Mesenchymal stem cell (in vitro differentiated cells and primary cell): ENCODE data around the gene CD44.

ENCODE experiments used
- DNase-seq: peaks from one replicate; pipeline ENCODE4 v3.0.0-alpha.2; 2013
- H2AFZ ChIP-seq: one replicate; pipeline ENCODE4 v1.6.1; 2013; ENCODE audit warnings: low read depth, mild to moderate bottlenecking, control low read depth, inconsistent platforms, low read length, moderate library complexity
- H2AK5ac ChIP-seq: 2 replicates; pipeline ENCODE4 v1.6.1; 2013; ENCODE audit warnings: low read length, moderate library complexity, mild to moderate bottlenecking, inconsistent platforms; ENCODE audit not compliant: severe bottlenecking
- H2BK120ac ChIP-seq: one replicate; pipeline ENCODE4 v1.6.1; 2013; ENCODE audit warnings: low read depth, mild to moderate bottlenecking, inconsistent platforms, low read length, moderate library complexity
- H2BK12ac ChIP-seq, 2 experiments: one replicate each; pipeline ENCODE4 v1.6.1; 2013; ENCODE audit warnings: inconsistent platforms in 2 of 2, low read length in 2 of 2, mild to moderate bottlenecking in 2 of 2, moderate library complexity in 2 of 2, control low read depth in 1 of 2
- H2BK15ac ChIP-seq: one replicate; pipeline ENCODE4 v1.6.1; 2013; ENCODE audit warnings: mild to moderate bottlenecking, low read depth, inconsistent platforms; ENCODE audit not compliant: poor library complexity, severe bottlenecking
- H2BK5ac ChIP-seq: 2 replicates; pipeline ENCODE4 v1.6.1; 2013; ENCODE audit warnings: low read depth, mild to moderate bottlenecking, low read length, control low read depth, inconsistent platforms; ENCODE audit not compliant: poor library complexity, severe bottlenecking
- H3K14ac ChIP-seq, 2 experiments: one replicate each; pipeline ENCODE4 v1.6.1; 2013; ENCODE audit warnings: inconsistent platforms in 2 of 2, low read length in 2 of 2, control low read depth in 1 of 2, mild to moderate bottlenecking in 1 of 2, moderate library complexity in 1 of 2
- H3K18ac ChIP-seq, 2 experiments: one replicate each; pipeline ENCODE4 v1.6.1; 2013; ENCODE audit warnings: inconsistent platforms in 2 of 2, low read length in 2 of 2, control low read depth in 1 of 2, low read depth in 1 of 2, mild to moderate bottlenecking in 1 of 2
- H3K23ac ChIP-seq, 2 experiments: one replicate each; pipeline ENCODE4 v1.6.1; 2013; ENCODE audit warnings: inconsistent platforms in 2 of 2, low read length in 2 of 2, mild to moderate bottlenecking in 2 of 2, moderate library complexity in 2 of 2, control low read depth in 1 of 2
- H3K27ac ChIP-seq: 2 replicates; pipeline ENCODE4 v1.5.1; 2013; ENCODE audit warnings: mild to moderate bottlenecking, moderate library complexity, low read length, control low read depth, inconsistent platforms; ENCODE audit not compliant: poor library complexity, severe bottlenecking
- H3K27me3 ChIP-seq, 2 experiments: 2 replicates each; pipeline versions ENCODE4 v1.6.1 to v1.7.0; 2013; ENCODE audit warnings: low read length in 2 of 2, mild to moderate bottlenecking in 2 of 2, moderate library complexity in 2 of 2, control low read depth in 1 of 2, inconsistent platforms in 1 of 2; ENCODE audit not compliant: control insufficient read depth in 1 of 2, insufficient read depth in 1 of 2
- H3K36me3 ChIP-seq, 2 experiments: 2 replicates each; pipeline versions ENCODE4 v1.6.1 to v1.7.0; 2013; ENCODE audit warnings: low read length in 2 of 2, control low read depth in 1 of 2, inconsistent platforms in 1 of 2, low read depth in 1 of 2, mild to moderate bottlenecking in 1 of 2; ENCODE audit not compliant: insufficient read depth in 2 of 2, control insufficient read depth in 1 of 2
- H3K4ac ChIP-seq, 2 experiments: one replicate each; pipeline ENCODE4 v1.6.1; 2013; ENCODE audit warnings: inconsistent platforms in 2 of 2, low read length in 2 of 2, mild to moderate bottlenecking in 2 of 2, moderate library complexity in 2 of 2, control low read depth in 1 of 2, low read depth in 1 of 2
- H3K4me1 ChIP-seq: 2 replicates; pipeline ENCODE4 v1.6.1; 2013; ENCODE audit warnings: low read depth, low read length, control low read depth; ENCODE audit not compliant: control insufficient read depth, insufficient read depth
- H3K4me2 ChIP-seq: 2 replicates; pipeline ENCODE4 v1.6.1; 2013; ENCODE audit warnings: low read length, mild to moderate bottlenecking, inconsistent platforms; ENCODE audit not compliant: poor library complexity, severe bottlenecking
- H3K4me3 ChIP-seq, 2 experiments: 2 replicates each; pipeline versions ENCODE4 v1.5.1 to v1.7.0; 2013; ENCODE audit warnings: low read length in 2 of 2, mild to moderate bottlenecking in 2 of 2, control low read depth in 1 of 2, low read depth in 1 of 2; ENCODE audit not compliant: insufficient read depth in 1 of 2
- H3K79me1 ChIP-seq: replicated peaks from 2 replicates; pipeline ENCODE4 v1.6.1; 2013; ENCODE audit warnings: mild to moderate bottlenecking, control low read depth, low read length, inconsistent platforms; ENCODE audit not compliant: poor library complexity, severe bottlenecking
- H3K9ac ChIP-seq: 2 replicates; pipeline ENCODE4 v1.7.0; 2013; ENCODE audit warnings: mild to moderate bottlenecking, low read length, moderate library complexity
- H3K9me3 ChIP-seq: 2 replicates; pipeline ENCODE4 v1.7.0; 2013; ENCODE audit warnings: mild to moderate bottlenecking, low read length; ENCODE audit not compliant: control insufficient read depth
- H4K8ac ChIP-seq: one replicate; pipeline ENCODE4 v1.6.1; 2013; ENCODE audit warnings: inconsistent platforms, mild to moderate bottlenecking, low read length, moderate library complexity
- H4K91ac ChIP-seq: one replicate; pipeline ENCODE4 v1.6.1; 2013; ENCODE audit warnings: mild to moderate bottlenecking, low read length, inconsistent platforms
- WGBS: methylation state at CpG from one replicate; pipeline ENCODE4 v1.1.7; 2013; ENCODE audit warnings: mixed read lengths; 5-methylcytosine and 5-hydroxymethylcytosine counted together

The CD44 gene

DNA sequence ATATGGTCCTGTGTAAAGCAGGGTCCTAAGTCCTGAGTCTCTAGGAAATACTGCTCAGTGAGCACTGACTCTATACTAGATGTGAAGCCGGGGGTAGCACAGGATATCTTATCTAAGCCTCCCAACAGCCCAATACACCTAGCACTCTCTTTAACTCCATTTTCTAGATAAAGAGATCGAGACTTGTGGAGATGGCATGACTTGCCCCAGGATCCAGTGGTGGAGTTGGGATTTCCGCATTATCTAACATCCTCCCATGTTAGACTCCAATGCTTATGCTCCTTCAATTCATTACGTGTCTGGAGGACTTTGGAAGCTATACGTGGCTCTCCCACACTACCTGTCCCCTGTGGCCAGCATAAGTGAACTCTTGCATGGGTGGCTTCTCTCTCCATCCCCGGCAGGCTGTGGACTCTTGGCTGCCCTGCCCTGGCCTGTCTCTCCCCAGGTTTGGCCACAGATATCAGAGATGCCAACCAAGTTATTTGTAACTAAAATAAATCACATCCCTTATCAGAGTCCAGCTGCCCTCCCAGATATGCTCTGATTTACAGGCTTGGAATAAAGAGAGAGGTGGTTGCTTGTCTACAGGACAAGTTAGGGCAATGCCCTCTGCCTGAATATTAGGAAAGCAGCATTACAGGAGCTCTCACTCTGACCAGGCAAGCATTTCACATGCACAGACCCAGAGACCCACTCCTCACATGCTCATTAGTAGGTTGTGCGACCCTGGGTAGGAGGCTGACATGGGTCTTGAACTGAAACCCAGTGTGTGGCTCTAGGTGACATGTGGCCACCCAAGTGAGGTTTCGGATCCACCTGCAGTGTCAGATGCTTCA is 4.5 kb downstream of the CD44 start:
- H2AFZ ChIP-seq = no peak overlapping the region
- H3K36me3 ChIP-seq = peaks cover 3 to 84% of the 10 kb centered on the region in 2 experiments
- H4K91ac ChIP-seq = peak overlapping the region; percentile 63
- H3K23ac ChIP-seq = no peak overlapping the region
- H3K27ac ChIP-seq = peak overlapping the region; percentile 72
- peak overlapping the region in 1 of 2 experiments; percentile 20 for H2BK12ac ChIP-seq
- H3K4ac ChIP-seq = peak overlapping the region in 1 of 2 experiments; percentile 77
- peak overlapping the region; percentile 96 for H3K9ac ChIP-seq
- peak overlapping the region in 1 of 2 experiments; percentile 53 for H3K14ac ChIP-seq
- H2BK15ac ChIP-seq = no peak overlapping the region
- H3K9me3 ChIP-seq = no peaks in the 10 kb centered on the region
- peak overlapping the region; percentile 1 for H3K4me2 ChIP-seq
- DNase-seq = peak; percentile 25
- no peak overlapping the region for H4K8ac ChIP-seq
- H3K18ac ChIP-seq = peak overlapping the region; percentile 1 to 46
- H2BK120ac ChIP-seq = no peak overlapping the region
- peak overlapping the region in 1 of 2 experiments; percentile 89 for H3K4me3 ChIP-seq
- 80% methylated on average over 8 of the region's 8 CpGs for WGBS
- H2BK5ac ChIP-seq = no peak overlapping the region
- no peaks in the 10 kb centered on the region for H3K27me3 ChIP-seq
- peaks cover 27% of the 10 kb centered on the region for H3K4me1 ChIP-seq
- peaks cover under 1% of the 10 kb centered on the region for H3K79me1 ChIP-seq
- H2AK5ac ChIP-seq = peak overlapping the region; percentile 19

DNA sequence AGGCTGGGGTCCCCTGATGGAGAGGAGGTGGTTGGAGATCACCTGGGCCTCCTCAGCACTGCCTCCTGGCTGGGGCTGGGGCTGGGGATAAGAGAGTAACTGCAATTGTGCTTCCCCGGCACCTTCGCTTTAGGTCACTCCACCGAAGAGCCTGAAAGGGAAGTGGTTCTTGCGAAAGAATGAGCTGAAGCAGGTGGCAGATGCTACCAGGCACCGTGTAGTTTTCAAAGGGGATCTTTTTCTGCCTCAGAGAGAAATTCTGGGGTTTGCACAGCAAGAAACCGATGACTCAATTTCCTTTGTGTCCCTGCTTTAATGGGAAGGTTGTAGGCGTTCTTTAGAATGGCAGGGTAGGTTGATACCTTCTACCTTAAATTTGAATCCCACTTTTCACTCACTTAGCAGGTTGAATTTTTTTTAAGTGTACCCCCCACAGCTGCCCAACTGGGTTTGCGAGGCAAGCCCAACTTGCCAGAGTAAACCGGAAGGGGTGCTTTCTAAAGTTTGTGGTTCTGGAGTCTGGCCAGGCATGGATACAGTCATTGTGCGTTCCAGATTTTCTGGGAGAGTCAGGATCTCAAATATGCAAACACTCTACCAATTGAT is 5.3 kb downstream of the CD44 start:
- DNase-seq = peak; percentile 74
- peak overlapping the region in 1 of 2 experiments; percentile 89 for H3K4me3 ChIP-seq
- no peaks in the 10 kb centered on the region for H3K9me3 ChIP-seq

GRCh38 chr11:35144806-35145205 is 5.8 kb downstream of the CD44 start:
- no peak overlapping the region for H2BK5ac ChIP-seq
- peak; percentile 43 for DNase-seq
- H4K8ac ChIP-seq = no peak overlapping the region
- H3K4me2 ChIP-seq = no peak overlapping the region
- H3K18ac ChIP-seq = no peak overlapping the region
- no peak overlapping the region for H2AFZ ChIP-seq
- H3K4ac ChIP-seq = no peak overlapping the region
- no CpG with 5 or more reads among the region's 1 CpG for WGBS
- H3K79me1 ChIP-seq = no peaks in the 10 kb centered on the region
- no peak overlapping the region for H4K91ac ChIP-seq
- H3K9ac ChIP-seq = peak overlapping the region; percentile 96
- H2BK120ac ChIP-seq = no peak overlapping the region
- H3K27me3 ChIP-seq = no peaks in the 10 kb centered on the region
- H2BK12ac ChIP-seq = no peak overlapping the region
- H2BK15ac ChIP-seq = no peak overlapping the region
- peak overlapping the region; percentile 3 for H3K27ac ChIP-seq
- H3K4me3 ChIP-seq = peak overlapping the region in 1 of 2 experiments; percentile 89
- H3K14ac ChIP-seq = no peak overlapping the region
- H3K9me3 ChIP-seq = no peaks in the 10 kb centered on the region
- peaks cover 3 to 96% of the 10 kb centered on the region in 2 experiments for H3K36me3 ChIP-seq
- H2AK5ac ChIP-seq = no peak overlapping the region
- H3K4me1 ChIP-seq = peaks cover 27% of the 10 kb centered on the region
- no peak overlapping the region for H3K23ac ChIP-seq

More for the DNA sequence above, 5.3 kb downstream of the CD44 start:
- peak overlapping the region; percentile 19 for H2AK5ac ChIP-seq
- H3K18ac ChIP-seq = peak overlapping the region; percentile 1 to 13
- peaks cover 27% of the 10 kb centered on the region for H3K4me1 ChIP-seq
- peak overlapping the region in 1 of 2 experiments; percentile 48 for H3K14ac ChIP-seq
- 30% methylated on average over 7 of the region's 10 CpGs for WGBS
- no peak overlapping the region for H2AFZ ChIP-seq
- no peak overlapping the region for H2BK15ac ChIP-seq
- no peak overlapping the region for H2BK5ac ChIP-seq
- H3K36me3 ChIP-seq = peaks cover 3 to 91% of the 10 kb centered on the region in 2 experiments
- H3K4me2 ChIP-seq = peak overlapping the region; percentile 44
- H3K27ac ChIP-seq = peak overlapping the region; percentile 72
- no peak overlapping the region for H4K8ac ChIP-seq
- H3K4ac ChIP-seq = peak overlapping the region in 1 of 2 experiments; percentile 77
- no peaks in the 10 kb centered on the region for H3K79me1 ChIP-seq
- H3K23ac ChIP-seq = no peak overlapping the region
- peak overlapping the region; percentile 96 for H3K9ac ChIP-seq
- H3K27me3 ChIP-seq = no peaks in the 10 kb centered on the region
- H2BK12ac ChIP-seq = peak overlapping the region in 1 of 2 experiments; percentile 20
- H2BK120ac ChIP-seq = no peak overlapping the region
- H4K91ac ChIP-seq = peak overlapping the region; percentile 63

DNA sequence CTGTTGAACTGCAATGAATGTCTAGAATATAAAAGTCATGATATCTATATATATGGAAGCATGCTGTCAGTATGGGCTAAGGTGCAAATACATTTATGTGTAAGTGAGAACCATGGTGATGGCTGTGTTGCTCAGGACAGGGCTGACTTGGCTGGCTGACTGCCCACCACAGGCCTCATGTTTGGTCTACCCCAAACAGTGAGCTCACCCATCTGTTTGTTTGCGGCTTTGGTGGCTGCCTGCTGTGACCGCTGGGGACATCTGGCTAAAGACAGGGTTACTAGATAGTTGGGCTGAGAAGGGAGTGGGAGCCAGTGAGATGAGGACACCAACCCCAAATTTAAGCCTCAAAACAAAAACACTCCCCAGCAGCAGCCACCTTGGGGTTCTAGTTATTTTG is 6.3 kb downstream of the CD44 start:
- WGBS = no CpG with 5 or more reads among the region's 2 CpGs
- H4K91ac ChIP-seq = no peak overlapping the region
- no peaks in the 10 kb centered on the region for H3K27me3 ChIP-seq
- H3K9me3 ChIP-seq = peaks cover 4% of the 10 kb centered on the region
- H3K4me1 ChIP-seq = peaks cover 27% of the 10 kb centered on the region
- no peak overlapping the region for H2AFZ ChIP-seq
- H3K23ac ChIP-seq = no peak overlapping the region
- no peak overlapping the region for H4K8ac ChIP-seq
- H2BK5ac ChIP-seq = no peak overlapping the region
- H2BK15ac ChIP-seq = no peak overlapping the region
- no peak overlapping the region for H2BK120ac ChIP-seq
- H3K14ac ChIP-seq = peak overlapping the region in 1 of 2 experiments; percentile 13
- H2BK12ac ChIP-seq = peak overlapping the region; percentile 34 to 35
- peaks cover 3 to 96% of the 10 kb centered on the region in 2 experiments for H3K36me3 ChIP-seq
- H3K4me3 ChIP-seq = peak overlapping the region in 1 of 2 experiments; percentile 89
- H3K4ac ChIP-seq = no peak overlapping the region
- peak overlapping the region; percentile 96 for H3K9ac ChIP-seq
- no peaks in the 10 kb centered on the region for H3K79me1 ChIP-seq
- peak overlapping the region in 1 of 2 experiments; percentile 72 for H3K18ac ChIP-seq
- H3K27ac ChIP-seq = peak overlapping the region; percentile 21
- peak overlapping the region; percentile 59 for H2AK5ac ChIP-seq
- no peak overlapping the region for H3K4me2 ChIP-seq
- DNase-seq = peak; percentile 60
